Fibroblast of lung (primary cell): ENCODE results near the gene USPL1. TPM values are rescaled to one million over a fixed set of nuclear protein-coding genes. Genes with fewer than 3 reads are reported as not detected.

Source experiments
- DNase-seq, 2 donors: peaks; one replicate each; pipeline versions ENCODE4 v3.0.0 to v3.0.0-alpha.2; 2010; ENCODE audit warnings: low read depth in 2 of 2
- H2AFZ ChIP-seq: 2 replicates; pipeline ENCODE4 v1.5.1; 2012; ENCODE audit warnings: low read length, control low read depth, inconsistent platforms
- H3K27ac ChIP-seq: 2 replicates; pipeline ENCODE4 v1.5.1; 2011; ENCODE audit warnings: low read length, control low read depth; ENCODE audit not compliant: insufficient read depth
- H3K27me3 ChIP-seq: 2 replicates; pipeline ENCODE4 v1.5.1; 2011; ENCODE audit warnings: mild to moderate bottlenecking, low read length; ENCODE audit not compliant: control insufficient read depth, insufficient read depth
- H3K36me3 ChIP-seq: 2 replicates; pipeline ENCODE4 v1.5.1; 2011; ENCODE audit warnings: low read length; ENCODE audit not compliant: control insufficient read depth, insufficient read depth
- H3K4me1 ChIP-seq: 2 replicates; pipeline ENCODE4 v1.5.1; 2011; ENCODE audit warnings: low read length; ENCODE audit not compliant: control insufficient read depth, insufficient read depth; ENCODE audit errors: extremely low read depth
- H3K4me2 ChIP-seq: 2 replicates; pipeline ENCODE4 v1.5.1; 2011; ENCODE audit warnings: low read length, control low read depth; ENCODE audit not compliant: insufficient read depth; ENCODE audit errors: extremely low read depth
- H3K4me3 ChIP-seq, 4 experiments: fragments of 200-600 bp in 1 of 4; sonication (generic) in 1 of 4; replicated peaks in 1 of 4; 2 replicates each; pipeline ENCODE4 v1.5.1; 2011 to 2016; ENCODE audit warnings: low read length in 4 of 4, low read depth in 3 of 4, mild to moderate bottlenecking in 3 of 4, control low read depth in 2 of 4, inconsistent platforms in 1 of 4, mixed read lengths in 1 of 4; ENCODE audit not compliant: insufficient read depth in 1 of 4; ENCODE audit errors: control extremely low read depth in 1 of 4
- H3K79me2 ChIP-seq: 2 replicates; pipeline ENCODE4 v1.5.1; 2012; ENCODE audit warnings: mild to moderate bottlenecking, low read length, inconsistent platforms; ENCODE audit not compliant: control insufficient read depth, insufficient read depth
- H3K9ac ChIP-seq: 2 replicates; pipeline ENCODE4 v1.5.1; 2011; ENCODE audit warnings: mild to moderate bottlenecking, low read length, control low read depth; ENCODE audit not compliant: insufficient read depth
- H3K9me3 ChIP-seq: 2 replicates; pipeline ENCODE4 v1.5.1; 2012; ENCODE audit warnings: low read depth, low read length; ENCODE audit not compliant: control insufficient read depth, insufficient read depth
- H4K20me1 ChIP-seq: 2 replicates; pipeline ENCODE4 v1.5.1; 2011; ENCODE audit warnings: low read length; ENCODE audit not compliant: control insufficient read depth, insufficient read depth; ENCODE audit errors: extremely low read depth
- CTCF ChIP-seq, 2 donors: IDR thresholded peaks in 1 of 2; conservative IDR thresholded peaks in 1 of 2; 1 replicate in 1 of 2; 2 replicates in 1 of 2; pipeline ENCODE4 v1.5.1; 2011 to 2012; ENCODE audit warnings: low read length in 2 of 2, control low read depth in 1 of 2, inconsistent platforms in 1 of 2, low read depth in 1 of 2, mild to moderate bottlenecking in 1 of 2
- EZH2 ChIP-seq: IDR thresholded peaks from 2 replicates; pipeline ENCODE4 v1.5.1; 2012; ENCODE audit warnings: low read length, control low read depth, mild to moderate bottlenecking; ENCODE audit errors: missing control alignments
- polyA plus RNA-seq, 2 donors: library from polyadenylated mRNA; depleted of rRNA in 1 of 2; stranded (reverse) in 1 of 2; unstranded in 1 of 2; fragments of >200 nt; gene quantifications; 2 replicates each; pipeline ENCODE4 v1.2.1, GENCODE V29; 2011 to 2012; ENCODE audit warnings: missing spikeins in 1 of 2
- total RNA-seq: library from RNA; depleted of rRNA; stranded (reverse); fragments of >200 nt; gene quantifications from 2 replicates; pipeline ENCODE4 v1.2.1, GENCODE V29; 2014

USPL1 gene
- total and polyA plus RNA-seq, 2 donors (not counting 1 experiment from before 2014, with no cell fraction given): 12.4 to 17.7 TPM

- H3K9me3 ChIP-seq: no peaks in the 10 kb centered on the region
- TF ChIP-seq CTCF (conservative IDR thresholded peaks at IDR 0.05 in 1 of 2, IDR thresholded peaks at IDR 0.05 in 1 of 2; ENCODE audit: low read depth in 1 of 2, low read length in 2 of 2): no peak
- no peak for TF ChIP-seq EZH2
- no peak for DNase-seq
- no peak overlapping the region for H3K4me3 ChIP-seq
- peaks cover 1% of the 10 kb centered on the region for H3K36me3 ChIP-seq
- no peaks in the 10 kb centered on the region for H4K20me1 ChIP-seq
- no peak overlapping the region for H3K4me2 ChIP-seq
- no peaks in the 10 kb centered on the region for H3K4me1 ChIP-seq
- H2AFZ ChIP-seq: no peak overlapping the region
- no peak overlapping the region for H3K9ac ChIP-seq
- no peaks in the 10 kb centered on the region for H3K27me3 ChIP-seq
- H3K79me2 ChIP-seq: no peaks in the 10 kb centered on the region
- H3K27ac ChIP-seq: no peak overlapping the region
Observed at GRCh38 chr13:30654430-30654829, 36.7 kb downstream of the USPL1 start.

- no peak overlapping the region for H3K9ac ChIP-seq
Observed at GRCh38 chr13:30656178-30656577, 38.5 kb downstream of the USPL1 start.

GRCh38 chr13:30659980-30660379 is 42.3 kb downstream of the USPL1 start:
- TF ChIP-seq EZH2: no peak
- TF ChIP-seq CTCF (conservative IDR thresholded peaks at IDR 0.05 in 1 of 2, IDR thresholded peaks at IDR 0.05 in 1 of 2; ENCODE audit: low read depth in 1 of 2, low read length in 2 of 2): no peak
- H3K4me3 ChIP-seq: no peak overlapping the region
- no peak overlapping the region for H2AFZ ChIP-seq
- no peaks in the 10 kb centered on the region for H4K20me1 ChIP-seq
- H3K4me1 ChIP-seq: no peaks in the 10 kb centered on the region
- peaks cover 3% of the 10 kb centered on the region for H3K36me3 ChIP-seq
- H3K4me2 ChIP-seq: no peak overlapping the region
- no peak overlapping the region for H3K9ac ChIP-seq
- no peak for DNase-seq
- no peaks in the 10 kb centered on the region for H3K79me2 ChIP-seq
- H3K27ac ChIP-seq: no peak overlapping the region
- H3K27me3 ChIP-seq: no peaks in the 10 kb centered on the region
- H3K9me3 ChIP-seq: no peaks in the 10 kb centered on the region

More at GRCh38 chr13:30656178-30656577, 38.5 kb downstream of the USPL1 start:
- H3K9me3 ChIP-seq: no peaks in the 10 kb centered on the region
- H4K20me1 ChIP-seq: no peaks in the 10 kb centered on the region
- no peaks in the 10 kb centered on the region for H3K4me1 ChIP-seq
- no peaks in the 10 kb centered on the region for H3K79me2 ChIP-seq
- no peak overlapping the region for H3K4me2 ChIP-seq
- H2AFZ ChIP-seq: no peak overlapping the region
- H3K4me3 ChIP-seq: no peak overlapping the region
- H3K36me3 ChIP-seq: peaks cover 3% of the 10 kb centered on the region
- no peak overlapping the region for H3K27ac ChIP-seq
- no peak for DNase-seq
- H3K27me3 ChIP-seq: no peaks in the 10 kb centered on the region
- TF ChIP-seq CTCF (conservative IDR thresholded peaks at IDR 0.05 in 1 of 2, IDR thresholded peaks at IDR 0.05 in 1 of 2; ENCODE audit: low read depth in 1 of 2, low read length in 2 of 2) (no peak), EZH2 (no peak)
